ENCODE results near the gene ADAM17. TPM values are rescaled to one million over a fixed set of nuclear protein-coding genes. Genes with fewer than 3 reads are reported as not detected.

The ADAM17 gene
- total RNA-seq: 47.9 and 61.3 TPM in 2 replicates

DNA sequence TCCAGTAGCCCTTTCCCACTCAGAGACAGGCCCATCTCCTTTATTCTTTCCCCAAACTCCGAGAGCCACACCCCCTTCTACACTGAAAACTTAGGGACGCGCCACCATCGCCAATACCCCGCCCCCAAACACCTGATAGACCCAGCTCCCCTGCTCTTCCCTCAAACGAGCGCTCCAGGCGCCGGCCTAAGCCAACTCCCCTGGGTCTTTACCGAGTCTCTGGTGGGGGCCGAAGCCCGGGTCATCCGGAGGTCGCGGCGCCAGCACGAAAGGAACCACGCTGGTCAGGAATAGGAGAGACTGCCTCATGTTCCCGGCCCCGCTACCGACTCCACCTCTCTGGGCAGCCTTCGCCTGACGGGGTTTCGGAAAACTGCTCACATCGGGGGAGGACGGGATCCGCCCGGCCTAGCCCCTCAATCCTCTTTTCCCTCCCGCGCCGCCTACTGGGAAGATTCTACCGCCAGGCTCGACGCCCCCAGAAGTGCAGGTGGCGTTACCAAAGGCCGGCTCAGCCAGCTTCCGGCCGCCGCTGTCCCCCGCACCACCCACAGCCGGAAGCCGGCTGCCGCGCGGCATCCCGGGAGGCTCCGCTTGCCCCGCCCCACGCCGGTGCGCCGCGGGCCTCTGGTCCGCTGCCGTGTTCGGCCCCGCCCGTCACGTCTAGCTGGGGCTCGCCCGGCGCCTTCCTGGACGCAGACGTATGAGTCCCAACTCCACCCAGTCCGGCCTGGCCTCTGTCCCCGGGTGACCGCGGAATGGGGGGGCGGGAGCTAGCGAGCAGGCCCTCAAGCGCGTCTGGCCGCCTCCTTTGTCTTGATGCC is at the start of gene ADAM17:
TSS of gene ADAM17 (minus strand) at position 534 of the 824 bp plus-strand sequence. CDS start at position 309, 225 bp downstream.
- TF ChIP-seq, protein P1, sequence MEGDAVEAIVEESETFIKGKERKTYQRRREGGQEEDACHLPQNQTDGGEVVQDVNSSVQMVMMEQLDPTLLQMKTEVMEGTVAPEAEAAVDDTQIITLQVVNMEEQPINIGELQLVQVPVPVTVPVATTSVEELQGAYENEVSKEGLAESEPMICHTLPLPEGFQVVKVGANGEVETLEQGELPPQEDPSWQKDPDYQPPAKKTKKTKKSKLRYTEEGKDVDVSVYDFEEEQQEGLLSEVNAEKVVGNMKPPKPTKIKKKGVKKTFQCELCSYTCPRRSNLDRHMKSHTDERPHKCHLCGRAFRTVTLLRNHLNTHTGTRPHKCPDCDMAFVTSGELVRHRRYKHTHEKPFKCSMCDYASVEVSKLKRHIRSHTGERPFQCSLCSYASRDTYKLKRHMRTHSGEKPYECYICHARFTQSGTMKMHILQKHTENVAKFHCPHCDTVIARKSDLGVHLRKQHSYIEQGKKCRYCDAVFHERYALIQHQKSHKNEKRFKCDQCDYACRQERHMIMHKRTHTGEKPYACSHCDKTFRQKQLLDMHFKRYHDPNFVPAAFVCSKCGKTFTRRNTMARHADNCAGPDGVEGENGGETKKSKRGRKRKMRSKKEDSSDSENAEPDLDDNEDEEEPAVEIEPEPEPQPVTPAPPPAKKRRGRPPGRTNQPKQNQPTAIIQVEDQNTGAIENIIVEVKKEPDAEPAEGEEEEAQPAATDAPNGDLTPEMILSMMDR (IDR thresholded peaks at IDR 0.05; ENCODE audit: insufficient read depth, low read length, poor library complexity, severe bottlenecking): peak; percentile 50

DNA sequence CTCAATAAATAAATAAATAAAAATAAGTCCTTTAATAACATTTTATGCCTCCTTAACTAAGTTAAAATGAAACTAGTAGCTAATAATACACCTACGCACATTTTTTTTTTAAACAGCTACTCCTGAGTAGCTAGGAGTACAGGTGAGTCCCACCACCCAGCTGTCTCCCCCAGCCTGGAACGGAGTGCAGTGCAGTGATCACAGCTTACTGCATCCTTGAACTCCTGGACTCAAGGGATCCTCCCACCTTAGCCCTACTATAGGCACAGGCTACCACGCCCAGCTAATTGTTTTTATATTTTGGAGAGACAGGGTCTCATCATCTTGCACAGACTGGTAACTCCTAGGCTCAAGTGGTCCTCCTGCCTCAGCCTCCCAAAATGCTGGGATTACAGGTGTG is 46.8 kb upstream of the ADAM17 start:
- H3K27me3 ChIP-seq (ENCODE audit: control insufficient read depth, insufficient read depth, low read length): no peaks in the 10 kb centered on the region
- DNase-seq (ENCODE audit: low read depth): no peak
- TF ChIP-seq, protein P1 (IDR thresholded peaks at IDR 0.05; ENCODE audit: insufficient read depth, low read length, poor library complexity, severe bottlenecking): no peak
- H3K36me3 ChIP-seq (ENCODE audit: control insufficient read depth, insufficient read depth, low read length): peaks cover 1% of the 10 kb centered on the region
- no peak overlapping the region for H3K4me3 ChIP-seq (ENCODE audit: low read depth, low read length)

More for the DNA sequence above, at the start of gene ADAM17:
- Histone ChIP-seq H3K27me3 (ENCODE audit: control insufficient read depth, insufficient read depth, low read length) (no peaks in the 10 kb centered on the region), H3K36me3 (ENCODE audit: control insufficient read depth, insufficient read depth, low read length) (no peaks in the 10 kb centered on the region), H3K4me3 (ENCODE audit: low read depth, low read length) (peak within 1 kb of the TSS; percentile 95)
- DNase-seq (ENCODE audit: low read depth): peak; percentile 80

DNA sequence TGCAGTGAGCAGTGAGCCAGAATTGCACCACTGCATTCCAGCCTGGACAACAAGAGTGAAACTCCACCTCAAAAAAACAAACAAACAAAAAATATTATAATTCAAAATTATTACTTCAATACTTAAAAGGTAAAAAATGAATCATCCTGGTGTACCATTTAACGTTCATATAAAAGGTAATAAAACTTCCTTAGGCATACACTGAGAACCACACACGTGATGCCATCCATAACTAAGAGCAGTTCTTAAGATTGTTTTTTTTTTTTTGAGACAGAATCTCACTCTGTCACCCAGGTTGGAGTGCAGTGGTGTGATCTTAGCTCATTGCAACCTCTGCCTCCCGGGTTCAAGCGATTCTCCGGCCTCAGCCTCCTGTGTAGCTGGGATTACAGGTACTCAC is 45.8 kb upstream of the ADAM17 start:
- no peak for DNase-seq (ENCODE audit: low read depth)
- TF ChIP-seq, protein P1 (IDR thresholded peaks at IDR 0.05; ENCODE audit: insufficient read depth, low read length, poor library complexity, severe bottlenecking): no peak
- peaks cover 1% of the 10 kb centered on the region for H3K36me3 ChIP-seq (ENCODE audit: control insufficient read depth, insufficient read depth, low read length)
- no peak overlapping the region for H3K4me3 ChIP-seq (ENCODE audit: low read depth, low read length)
- no peaks in the 10 kb centered on the region for H3K27me3 ChIP-seq (ENCODE audit: control insufficient read depth, insufficient read depth, low read length)

DNA sequence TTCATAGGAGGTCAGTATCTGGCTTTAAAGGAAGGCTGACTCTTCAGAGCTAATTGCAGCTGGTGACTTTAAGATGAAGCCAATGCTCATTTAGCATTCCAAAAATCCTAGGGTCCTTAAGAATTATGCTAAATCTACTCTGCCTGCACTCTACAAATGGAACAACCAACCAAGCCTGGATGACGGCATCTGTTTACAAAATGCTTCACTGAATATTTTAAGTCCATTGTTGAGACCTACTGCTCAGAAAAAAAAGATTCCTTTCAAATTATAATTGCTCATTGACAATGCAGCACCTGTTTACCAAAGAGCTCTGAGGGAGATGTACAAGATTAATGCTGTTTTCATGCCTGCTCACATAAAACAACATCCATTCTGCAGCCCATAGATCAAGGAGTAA is 43.8 kb upstream of the ADAM17 start:
- TF ChIP-seq, protein P1 (IDR thresholded peaks at IDR 0.05; ENCODE audit: insufficient read depth, low read length, poor library complexity, severe bottlenecking): no peak
- H3K36me3 ChIP-seq (ENCODE audit: control insufficient read depth, insufficient read depth, low read length): peaks cover 1% of the 10 kb centered on the region
- no peak overlapping the region for H3K4me3 ChIP-seq (ENCODE audit: low read depth, low read length)
- DNase-seq (ENCODE audit: low read depth): no peak
- no peaks in the 10 kb centered on the region for H3K27me3 ChIP-seq (ENCODE audit: control insufficient read depth, insufficient read depth, low read length)

DNA sequence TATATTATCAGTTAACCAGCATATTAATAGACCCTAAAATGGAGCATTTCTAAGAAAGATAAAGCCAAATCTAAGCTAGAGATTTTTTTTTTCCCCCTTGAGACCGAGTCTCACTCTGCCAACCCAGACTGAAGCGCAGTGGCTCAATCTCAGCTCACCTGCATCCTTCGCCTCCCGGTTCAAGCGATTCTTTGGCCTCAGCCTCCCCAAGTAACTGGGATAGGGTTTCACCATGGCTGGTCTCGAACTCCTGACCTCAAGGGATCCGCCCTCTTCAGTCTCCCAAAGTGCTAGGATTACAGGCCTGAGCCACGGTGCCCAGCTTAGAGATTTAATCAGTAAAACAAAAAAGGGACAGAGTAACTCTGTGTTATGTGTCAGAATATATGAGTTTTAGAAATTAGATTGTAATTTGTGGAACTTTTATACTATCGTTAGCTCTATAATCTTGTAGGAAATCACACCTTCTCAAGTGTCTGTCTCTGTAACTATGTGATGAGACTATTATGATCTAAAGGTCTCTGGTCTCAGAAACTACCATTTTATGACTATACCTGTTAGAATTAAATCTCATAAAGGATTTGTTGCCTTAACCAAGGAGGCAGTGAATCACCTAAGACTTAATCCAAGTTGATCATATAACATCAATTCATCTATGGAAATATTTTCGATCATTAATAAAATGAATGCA is 41.1 kb upstream of the ADAM17 start:
- Histone ChIP-seq H3K36me3 (ENCODE audit: control insufficient read depth, insufficient read depth, low read length) (peaks cover 1% of the 10 kb centered on the region), H3K27me3 (ENCODE audit: control insufficient read depth, insufficient read depth, low read length) (no peaks in the 10 kb centered on the region), H3K4me3 (ENCODE audit: low read depth, low read length) (no peak overlapping the region)
- TF ChIP-seq, protein P1 (IDR thresholded peaks at IDR 0.05; ENCODE audit: insufficient read depth, low read length, poor library complexity, severe bottlenecking): no peak
- DNase-seq (ENCODE audit: low read depth): no peak
